Cardiac muscle cell (in vitro differentiated cells and primary cell): ENCODE measurements around the gene CHCHD6. TPM values are rescaled to one million over a fixed set of nuclear protein-coding genes. Genes with fewer than 3 reads are reported as not detected.

Experiments used
- DNase-seq, 2 donors: peaks; one replicate each; pipeline versions ENCODE4 v3.0.0 to v3.0.0-alpha.2; 2010 to 2017; ENCODE audit warnings: low read depth in 1 of 2, low spot score in 1 of 2
- H3K27ac ChIP-seq: fragments of 200-600 bp; sonication (generic); 2 replicates; pipeline ENCODE4 v1.5.1; 2016
- H3K27me3 ChIP-seq: fragments of 200-600 bp; sonication (generic); 2 replicates; pipeline ENCODE4 v1.6.0; 2016; ENCODE audit warnings: control low read depth
- H3K36me3 ChIP-seq: fragments of 200-600 bp; sonication (generic); 2 replicates; pipeline ENCODE4 v1.5.1; 2016; ENCODE audit warnings: control low read depth
- H3K4me1 ChIP-seq: fragments of 200-600 bp; sonication (generic); 2 replicates; pipeline ENCODE4 v1.8.1; 2017; ENCODE audit warnings: low read depth, mild to moderate bottlenecking, mixed run types
- H3K4me3 ChIP-seq: fragments of 200-600 bp; sonication (generic); 2 replicates; pipeline ENCODE4 v1.5.1; 2016; ENCODE audit warnings: mild to moderate bottlenecking
- H3K9me3 ChIP-seq: fragments of 200-600 bp; sonication (generic); 2 replicates; pipeline ENCODE4 v1.5.1; 2017; ENCODE audit warnings: low read depth, mild to moderate bottlenecking, control low read depth
- polyA plus RNA-seq: library from polyadenylated mRNA; unstranded; fragments of >200 nt; fragmentation: Nextera tagmentation; extraction: Ambion mirVana; gene quantifications from 2 replicates; pipeline ENCODE4 v1.2.1, GENCODE V29; 2016
- total RNA-seq: library from RNA; depleted of rRNA; stranded (reverse); fragments of >200 nt; gene quantifications from 2 replicates; pipeline ENCODE4 v1.2.3, GENCODE V29; 2016
- TF ChIP-seq, protein P1 (sequence below): IDR thresholded peaks from 2 replicates; pipeline ENCODE4 v1.5.1; 2012; ENCODE audit warnings: low read depth, mild to moderate bottlenecking, low read length

CHCHD6 gene
- total and polyA plus RNA-seq, 2 experiments from 2014 or later: 76.0 to 102 TPM

DNA sequence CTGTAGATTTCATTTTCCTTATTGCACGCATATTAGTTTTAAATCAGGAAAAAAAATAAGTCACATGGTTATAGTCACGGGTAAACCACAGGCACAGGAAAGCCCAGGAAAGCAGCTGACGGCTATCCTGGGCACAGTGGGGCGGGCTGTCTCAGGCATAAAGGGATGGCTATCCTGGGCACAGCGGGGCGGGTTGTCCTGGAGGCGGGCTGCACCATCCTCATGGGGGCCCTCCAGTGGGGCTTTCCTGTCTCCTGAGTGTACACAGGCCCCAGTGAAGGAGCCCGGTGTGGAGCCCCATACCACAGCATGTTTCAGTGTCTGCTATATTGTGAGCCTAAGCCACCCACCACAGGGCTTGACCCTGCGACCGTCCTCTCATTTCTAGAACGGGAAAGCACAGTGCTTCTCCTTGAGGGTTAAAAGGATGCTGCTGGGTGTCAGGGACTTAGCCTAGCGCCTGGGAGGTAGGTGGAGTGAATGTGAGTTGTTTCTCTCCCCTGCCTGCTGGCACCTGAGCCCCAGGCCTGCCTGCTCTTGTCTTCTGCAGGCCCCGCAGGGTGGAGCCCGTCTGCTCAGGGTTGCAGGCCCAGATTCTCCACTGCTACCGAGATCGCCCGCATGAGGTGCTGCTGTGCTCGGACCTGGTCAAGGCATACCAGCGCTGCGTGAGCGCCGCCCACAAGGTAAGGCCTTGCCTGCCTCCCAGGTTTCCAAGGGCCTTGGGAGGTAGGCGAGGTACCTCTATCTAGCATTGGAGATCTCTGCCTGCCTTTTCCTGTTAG, 253.0 kb downstream of the CHCHD6 start:
- no peak for DNase-seq
- Histone ChIP-seq H3K9me3 (no peaks in the 10 kb centered on the region), H3K27ac (no peak overlapping the region), H3K4me1 (no peaks in the 10 kb centered on the region), H3K36me3 (no peaks in the 10 kb centered on the region), H3K4me3 (no peak overlapping the region), H3K27me3 (no peaks in the 10 kb centered on the region)
- TF ChIP-seq, protein P1, sequence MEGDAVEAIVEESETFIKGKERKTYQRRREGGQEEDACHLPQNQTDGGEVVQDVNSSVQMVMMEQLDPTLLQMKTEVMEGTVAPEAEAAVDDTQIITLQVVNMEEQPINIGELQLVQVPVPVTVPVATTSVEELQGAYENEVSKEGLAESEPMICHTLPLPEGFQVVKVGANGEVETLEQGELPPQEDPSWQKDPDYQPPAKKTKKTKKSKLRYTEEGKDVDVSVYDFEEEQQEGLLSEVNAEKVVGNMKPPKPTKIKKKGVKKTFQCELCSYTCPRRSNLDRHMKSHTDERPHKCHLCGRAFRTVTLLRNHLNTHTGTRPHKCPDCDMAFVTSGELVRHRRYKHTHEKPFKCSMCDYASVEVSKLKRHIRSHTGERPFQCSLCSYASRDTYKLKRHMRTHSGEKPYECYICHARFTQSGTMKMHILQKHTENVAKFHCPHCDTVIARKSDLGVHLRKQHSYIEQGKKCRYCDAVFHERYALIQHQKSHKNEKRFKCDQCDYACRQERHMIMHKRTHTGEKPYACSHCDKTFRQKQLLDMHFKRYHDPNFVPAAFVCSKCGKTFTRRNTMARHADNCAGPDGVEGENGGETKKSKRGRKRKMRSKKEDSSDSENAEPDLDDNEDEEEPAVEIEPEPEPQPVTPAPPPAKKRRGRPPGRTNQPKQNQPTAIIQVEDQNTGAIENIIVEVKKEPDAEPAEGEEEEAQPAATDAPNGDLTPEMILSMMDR: no peak

GRCh38 chr3:126957776-126958637, 254.0 kb downstream of the CHCHD6 start:
- DNase-seq: no peak
- H3K27ac ChIP-seq: no peak overlapping the region
- TF ChIP-seq, protein P1: no peak
- H3K27me3 ChIP-seq: no peaks in the 10 kb centered on the region
- H3K4me3 ChIP-seq: no peak overlapping the region
- no peaks in the 10 kb centered on the region for H3K4me1 ChIP-seq
- no peaks in the 10 kb centered on the region for H3K36me3 ChIP-seq
- H3K9me3 ChIP-seq: no peaks in the 10 kb centered on the region

- no peak overlapping the region for H3K4me3 ChIP-seq
- no peaks in the 10 kb centered on the region for H3K9me3 ChIP-seq
- DNase-seq: no peak
- TF ChIP-seq, protein P1: no peak
- no peaks in the 10 kb centered on the region for H3K27me3 ChIP-seq
- H3K27ac ChIP-seq: no peak overlapping the region
- H3K36me3 ChIP-seq: no peaks in the 10 kb centered on the region
- H3K4me1 ChIP-seq: no peaks in the 10 kb centered on the region
These were observed 254.6 kb downstream of the CHCHD6 start for GRCh38 chr3:126958638-126959085.

- Histone ChIP-seq H3K9me3 (no peaks in the 10 kb centered on the region), H3K4me3 (no peak overlapping the region), H3K27ac (no peak overlapping the region), H3K27me3 (no peaks in the 10 kb centered on the region), H3K4me1 (no peaks in the 10 kb centered on the region), H3K36me3 (no peaks in the 10 kb centered on the region)
- TF ChIP-seq, protein P1: no peak
- no peak for DNase-seq
These were observed 255.3 kb downstream of the CHCHD6 start for GRCh38 chr3:126959136-126959920.

- Histone ChIP-seq H3K27me3 (no peaks in the 10 kb centered on the region), H3K4me1 (no peaks in the 10 kb centered on the region), H3K9me3 (no peaks in the 10 kb centered on the region), H3K27ac (no peak overlapping the region), H3K36me3 (no peaks in the 10 kb centered on the region), H3K4me3 (no peak overlapping the region)
- TF ChIP-seq, protein P1: peak; percentile 39
- DNase-seq: peak in 1 of 2 donors; percentile 43
These were observed 256.0 kb downstream of the CHCHD6 start for GRCh38 chr3:126959921-126960603.
